ENCODE measurements around the gene PARD3B. TPM values are rescaled to one million over a fixed set of nuclear protein-coding genes. Genes with fewer than 3 reads are reported as not detected.

PARD3B gene
- total and polyA plus RNA-seq, 2 of the 13 experiments (the other 11 are each of a cell fraction or from before 2014, with no cell fraction given), result 0.71 to 2.3 TPM

DNA sequence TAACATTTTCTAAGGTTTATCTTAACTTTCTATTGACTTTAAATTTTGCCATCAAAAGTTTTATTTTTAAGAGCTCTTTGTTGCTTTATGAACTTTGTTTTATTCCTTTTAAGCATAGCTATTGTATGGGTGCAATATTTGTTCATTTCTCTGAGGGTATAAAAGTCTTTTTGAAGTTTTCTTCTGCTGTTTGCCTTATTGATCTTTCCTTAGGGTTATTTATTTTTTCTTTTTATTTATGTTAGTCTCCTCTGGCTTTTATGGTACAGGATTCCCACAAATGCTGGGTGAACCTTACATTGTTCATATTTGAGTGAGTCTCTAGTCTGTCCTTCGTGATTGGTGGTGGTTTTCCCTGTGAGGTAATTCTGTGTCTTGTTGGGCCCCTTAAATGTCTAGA lies 68.4 kb downstream of the PARD3B start (continued):
- TF ChIP-seq CREM (IDR thresholded peaks at IDR 0.05), result peak; percentile 61
- TF ChIP-seq CREM (CRISPR knock-in tag; IDR thresholded peaks at IDR 0.05), result no peak
- 0 out of 2 replicates have a peak, but pooled peaks have one; percentile 15 for TF ChIP-seq MED1 (CRISPR knock-in tag; IDR thresholded peaks at IDR 0.05)
- TF ChIP-seq, protein P1, sequence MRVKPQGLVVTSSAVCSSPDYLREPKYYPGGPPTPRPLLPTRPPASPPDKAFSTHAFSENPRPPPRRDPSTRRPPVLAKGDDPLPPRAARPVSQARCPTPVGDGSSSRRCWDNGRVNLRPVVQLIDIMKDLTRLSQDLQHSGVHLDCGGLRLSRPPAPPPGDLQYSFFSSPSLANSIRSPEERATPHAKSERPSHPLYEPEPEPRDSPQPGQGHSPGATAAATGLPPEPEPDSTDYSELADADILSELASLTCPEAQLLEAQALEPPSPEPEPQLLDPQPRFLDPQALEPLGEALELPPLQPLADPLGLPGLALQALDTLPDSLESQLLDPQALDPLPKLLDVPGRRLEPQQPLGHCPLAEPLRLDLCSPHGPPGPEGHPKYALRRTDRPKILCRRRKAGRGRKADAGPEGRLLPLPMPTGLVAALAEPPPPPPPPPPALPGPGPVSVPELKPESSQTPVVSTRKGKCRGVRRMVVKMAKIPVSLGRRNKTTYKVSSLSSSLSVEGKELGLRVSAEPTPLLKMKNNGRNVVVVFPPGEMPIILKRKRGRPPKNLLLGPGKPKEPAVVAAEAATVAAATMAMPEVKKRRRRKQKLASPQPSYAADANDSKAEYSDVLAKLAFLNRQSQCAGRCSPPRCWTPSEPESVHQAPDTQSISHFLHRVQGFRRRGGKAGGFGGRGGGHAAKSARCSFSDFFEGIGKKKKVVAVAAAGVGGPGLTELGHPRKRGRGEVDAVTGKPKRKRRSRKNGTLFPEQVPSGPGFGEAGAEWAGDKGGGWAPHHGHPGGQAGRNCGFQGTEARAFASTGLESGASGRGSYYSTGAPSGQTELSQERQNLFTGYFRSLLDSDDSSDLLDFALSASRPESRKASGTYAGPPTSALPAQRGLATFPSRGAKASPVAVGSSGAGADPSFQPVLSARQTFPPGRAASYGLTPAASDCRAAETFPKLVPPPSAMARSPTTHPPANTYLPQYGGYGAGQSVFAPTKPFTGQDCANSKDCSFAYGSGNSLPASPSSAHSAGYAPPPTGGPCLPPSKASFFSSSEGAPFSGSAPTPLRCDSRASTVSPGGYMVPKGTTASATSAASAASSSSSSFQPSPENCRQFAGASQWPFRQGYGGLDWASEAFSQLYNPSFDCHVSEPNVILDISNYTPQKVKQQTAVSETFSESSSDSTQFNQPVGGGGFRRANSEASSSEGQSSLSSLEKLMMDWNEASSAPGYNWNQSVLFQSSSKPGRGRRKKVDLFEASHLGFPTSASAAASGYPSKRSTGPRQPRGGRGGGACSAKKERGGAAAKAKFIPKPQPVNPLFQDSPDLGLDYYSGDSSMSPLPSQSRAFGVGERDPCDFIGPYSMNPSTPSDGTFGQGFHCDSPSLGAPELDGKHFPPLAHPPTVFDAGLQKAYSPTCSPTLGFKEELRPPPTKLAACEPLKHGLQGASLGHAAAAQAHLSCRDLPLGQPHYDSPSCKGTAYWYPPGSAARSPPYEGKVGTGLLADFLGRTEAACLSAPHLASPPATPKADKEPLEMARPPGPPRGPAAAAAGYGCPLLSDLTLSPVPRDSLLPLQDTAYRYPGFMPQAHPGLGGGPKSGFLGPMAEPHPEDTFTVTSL (CRISPR knock-in tag; IDR thresholded peaks at IDR 0.05; ENCODE audit: borderline replicate concordance), result peak; percentile 26; the same call in 1 of the 2 replicates
- 0 out of 2 replicates have a peak, but pooled peaks have one; percentile 19 for TF ChIP-seq HMG20A (CRISPR knock-in tag; IDR thresholded peaks at IDR 0.05; ENCODE audit: borderline replicate concordance)
- TF ChIP-seq FOXJ3 (CRISPR knock-in tag; IDR thresholded peaks at IDR 0.05; ENCODE audit: borderline replicate concordance), result peak; percentile 18; the same call in 1 of the 2 replicates
- TF ChIP-seq, protein P2, sequence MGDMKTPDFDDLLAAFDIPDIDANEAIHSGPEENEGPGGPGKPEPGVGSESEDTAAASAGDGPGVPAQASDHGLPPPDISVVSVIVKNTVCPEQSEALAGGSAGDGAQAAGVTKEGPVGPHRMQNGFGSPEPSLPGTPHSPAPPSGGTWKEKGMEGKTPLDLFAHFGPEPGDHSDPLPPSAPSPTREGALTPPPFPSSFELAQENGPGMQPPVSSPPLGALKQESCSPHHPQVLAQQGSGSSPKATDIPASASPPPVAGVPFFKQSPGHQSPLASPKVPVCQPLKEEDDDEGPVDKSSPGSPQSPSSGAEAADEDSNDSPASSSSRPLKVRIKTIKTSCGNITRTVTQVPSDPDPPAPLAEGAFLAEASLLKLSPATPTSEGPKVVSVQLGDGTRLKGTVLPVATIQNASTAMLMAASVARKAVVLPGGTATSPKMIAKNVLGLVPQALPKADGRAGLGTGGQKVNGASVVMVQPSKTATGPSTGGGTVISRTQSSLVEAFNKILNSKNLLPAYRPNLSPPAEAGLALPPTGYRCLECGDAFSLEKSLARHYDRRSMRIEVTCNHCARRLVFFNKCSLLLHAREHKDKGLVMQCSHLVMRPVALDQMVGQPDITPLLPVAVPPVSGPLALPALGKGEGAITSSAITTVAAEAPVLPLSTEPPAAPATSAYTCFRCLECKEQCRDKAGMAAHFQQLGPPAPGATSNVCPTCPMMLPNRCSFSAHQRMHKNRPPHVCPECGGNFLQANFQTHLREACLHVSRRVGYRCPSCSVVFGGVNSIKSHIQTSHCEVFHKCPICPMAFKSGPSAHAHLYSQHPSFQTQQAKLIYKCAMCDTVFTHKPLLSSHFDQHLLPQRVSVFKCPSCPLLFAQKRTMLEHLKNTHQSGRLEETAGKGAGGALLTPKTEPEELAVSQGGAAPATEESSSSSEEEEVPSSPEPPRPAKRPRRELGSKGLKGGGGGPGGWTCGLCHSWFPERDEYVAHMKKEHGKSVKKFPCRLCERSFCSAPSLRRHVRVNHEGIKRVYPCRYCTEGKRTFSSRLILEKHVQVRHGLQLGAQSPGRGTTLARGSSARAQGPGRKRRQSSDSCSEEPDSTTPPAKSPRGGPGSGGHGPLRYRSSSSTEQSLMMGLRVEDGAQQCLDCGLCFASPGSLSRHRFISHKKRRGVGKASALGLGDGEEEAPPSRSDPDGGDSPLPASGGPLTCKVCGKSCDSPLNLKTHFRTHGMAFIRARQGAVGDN (CRISPR knock-in tag; IDR thresholded peaks at IDR 0.05), result no peak
- TF ChIP-seq, protein P3, sequence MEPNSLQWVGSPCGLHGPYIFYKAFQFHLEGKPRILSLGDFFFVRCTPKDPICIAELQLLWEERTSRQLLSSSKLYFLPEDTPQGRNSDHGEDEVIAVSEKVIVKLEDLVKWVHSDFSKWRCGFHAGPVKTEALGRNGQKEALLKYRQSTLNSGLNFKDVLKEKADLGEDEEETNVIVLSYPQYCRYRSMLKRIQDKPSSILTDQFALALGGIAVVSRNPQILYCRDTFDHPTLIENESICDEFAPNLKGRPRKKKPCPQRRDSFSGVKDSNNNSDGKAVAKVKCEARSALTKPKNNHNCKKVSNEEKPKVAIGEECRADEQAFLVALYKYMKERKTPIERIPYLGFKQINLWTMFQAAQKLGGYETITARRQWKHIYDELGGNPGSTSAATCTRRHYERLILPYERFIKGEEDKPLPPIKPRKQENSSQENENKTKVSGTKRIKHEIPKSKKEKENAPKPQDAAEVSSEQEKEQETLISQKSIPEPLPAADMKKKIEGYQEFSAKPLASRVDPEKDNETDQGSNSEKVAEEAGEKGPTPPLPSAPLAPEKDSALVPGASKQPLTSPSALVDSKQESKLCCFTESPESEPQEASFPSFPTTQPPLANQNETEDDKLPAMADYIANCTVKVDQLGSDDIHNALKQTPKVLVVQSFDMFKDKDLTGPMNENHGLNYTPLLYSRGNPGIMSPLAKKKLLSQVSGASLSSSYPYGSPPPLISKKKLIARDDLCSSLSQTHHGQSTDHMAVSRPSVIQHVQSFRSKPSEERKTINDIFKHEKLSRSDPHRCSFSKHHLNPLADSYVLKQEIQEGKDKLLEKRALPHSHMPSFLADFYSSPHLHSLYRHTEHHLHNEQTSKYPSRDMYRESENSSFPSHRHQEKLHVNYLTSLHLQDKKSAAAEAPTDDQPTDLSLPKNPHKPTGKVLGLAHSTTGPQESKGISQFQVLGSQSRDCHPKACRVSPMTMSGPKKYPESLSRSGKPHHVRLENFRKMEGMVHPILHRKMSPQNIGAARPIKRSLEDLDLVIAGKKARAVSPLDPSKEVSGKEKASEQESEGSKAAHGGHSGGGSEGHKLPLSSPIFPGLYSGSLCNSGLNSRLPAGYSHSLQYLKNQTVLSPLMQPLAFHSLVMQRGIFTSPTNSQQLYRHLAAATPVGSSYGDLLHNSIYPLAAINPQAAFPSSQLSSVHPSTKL (CRISPR knock-in tag; IDR thresholded peaks at IDR 0.05), result peak; percentile 27; the same call in 1 of the 2 replicates
- peak; percentile 50; the same call in 1 of the 2 replicates for TF ChIP-seq TCF7 (IDR thresholded peaks at IDR 0.05; ENCODE audit: low read depth)
- TF ChIP-seq ARNT (IDR thresholded peaks at IDR 0.05), result no peak
- no peak for TF ChIP-seq SOX6 (IDR thresholded peaks at IDR 0.05)
- 0 out of 2 replicates have a peak, but pooled peaks have one; percentile 47 for TF ChIP-seq SOX6 (CRISPR knock-in tag; IDR thresholded peaks at IDR 0.05)
- peak; percentile 66 for TF ChIP-seq BCL6 (CRISPR knock-in tag; IDR thresholded peaks at IDR 0.05)
- TF ChIP-seq SRSF4 (IDR thresholded peaks at IDR 0.05; ENCODE audit: low read depth, low read length, poor library complexity, severe bottlenecking), result no peak
- no peak for TF ChIP-seq HMGA1 (CRISPR knock-in tag; conservative IDR thresholded peaks at IDR 0.05)
- TF ChIP-seq RELA (CRISPR knock-in tag; IDR thresholded peaks at IDR 0.05), result no peak
- TF ChIP-seq FOXA1 (IDR thresholded peaks at IDR 0.05), result peak; percentile 46; the same call in 1 of the 2 replicates
- no peak for TF ChIP-seq FOXA1 (CRISPR knock-in tag; IDR thresholded peaks at IDR 0.05)
- TF ChIP-seq ISL2 (CRISPR knock-in tag; IDR thresholded peaks at IDR 0.05), result peak; percentile 71; the same call in 1 of the 2 replicates

Measured in HepG2 (cell line).